HG03045 (cell line): ENCODE results near the gene MROH2A.
"Not testable (repeated sequence)": the region's sequence is repeated elsewhere in the genome, so short reads cannot be mapped to it uniquely, and the experiment has no call there.

ENCODE experiments used
- ATAC-seq: cut with Tn5 transposase; IDR thresholded peaks from one replicate; pipeline ENCODE4 v1.9.1; 2021; ENCODE audit warnings: mild to moderate bottlenecking, moderate library complexity; ENCODE audit not compliant: unreplicated experiment

The MROH2A gene

GRCh38 chr2:233778030-233778429 is at the start of gene MROH2A:
TSS of gene MROH2A (plus strand) at chr2:233778330. CDS start at chr2:233779359, 1,029 bp downstream.
- ATAC-seq, result no peak

GRCh38 chr2:233728723-233729301 is 49.3 kb upstream of the MROH2A start, which contains the start of gene UGT1A3:
TSS of gene UGT1A3 (plus strand) at chr2:233729042. CDS start at chr2:233729127, 85 bp downstream.
- ATAC-seq, result no peak

- not testable (repeated sequence) for ATAC-seq
These were observed 41.1 kb upstream of the MROH2A start for GRCh38 chr2:233736868-233737653.

- ATAC-seq, result no peak
These were observed 37.3 kb upstream of the MROH2A start for GRCh38 chr2:233740870-233741269.

GRCh38 chr2:233743464-233744259 is 34.5 kb upstream of the MROH2A start:
- ATAC-seq, result no peak

GRCh38 chr2:233745073-233745755 is 32.9 kb upstream of the MROH2A start:
- no peak for ATAC-seq

GRCh38 chr2:233745838-233746237 is 32.3 kb upstream of the MROH2A start:
- ATAC-seq, result not testable (repeated sequence)

GRCh38 chr2:233746475-233747282 is 31.5 kb upstream of the MROH2A start:
- ATAC-seq, result no peak

GRCh38 chr2:233747283-233747544 is 30.9 kb upstream of the MROH2A start:
- no peak for ATAC-seq

GRCh38 chr2:233750689-233751088 is 27.4 kb upstream of the MROH2A start:
- ATAC-seq, result not testable (repeated sequence)

GRCh38 chr2:233751212-233752009 is 26.7 kb upstream of the MROH2A start:
- not testable (repeated sequence) for ATAC-seq

- ATAC-seq, result no peak
These were observed 23.1 kb upstream of the MROH2A start for GRCh38 chr2:233754872-233755611.

- no peak for ATAC-seq
These were observed 21.6 kb upstream of the MROH2A start for GRCh38 chr2:233756429-233757081.

- ATAC-seq, result no peak
These were observed 20.0 kb upstream of the MROH2A start for GRCh38 chr2:233758141-233758540.

- ATAC-seq, result no peak
These were observed 19.3 kb upstream of the MROH2A start for GRCh38 chr2:233758849-233759248.

- ATAC-seq, result no peak
These were observed 18.1 kb upstream of the MROH2A start, which contains the start of gene UGT1A1 for GRCh38 chr2:233760043-233760442. TSS of gene UGT1A1 (plus strand) at chr2:233760270. CDS start at chr2:233760288, 18 bp downstream.

GRCh38 chr2:233761040-233761769 is 16.9 kb upstream of the MROH2A start:
- ATAC-seq, result no peak

- ATAC-seq, result no peak
These were observed 13.9 kb upstream of the MROH2A start for GRCh38 chr2:233764264-233764663.
